ENCODE results near the gene SHLD3. TPM values are rescaled to one million over a fixed set of nuclear protein-coding genes. Genes with fewer than 3 reads are reported as not detected.

SHLD3 gene
- total RNA-seq, 1 experiment from 2014 or later, result 2.9 TPM

DNA sequence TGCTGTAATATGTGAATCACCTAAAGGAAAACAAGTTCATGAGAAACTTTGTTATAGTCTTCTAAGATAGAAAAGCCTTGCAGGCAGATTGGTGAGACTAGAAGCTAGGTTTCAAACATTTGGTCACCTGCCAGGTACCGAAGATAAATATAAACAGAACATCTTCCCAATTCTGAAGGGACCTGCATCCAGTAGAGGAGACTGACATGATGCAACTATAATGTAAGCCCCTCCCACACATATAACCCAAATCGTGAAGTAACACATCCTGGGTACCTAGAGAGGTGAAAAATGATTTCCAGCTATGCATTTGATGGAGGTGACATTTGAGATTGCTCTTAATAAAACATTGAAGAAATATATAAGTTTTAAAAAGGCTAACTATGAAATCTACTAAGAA is 29.9 kb downstream of the SHLD3 start:
- Histone ChIP-seq H3K9ac (ENCODE audit: extremely low read depth, insufficient read length, low read length) (no peak overlapping the region), H3K23ac (ENCODE audit: insufficient read length, low read depth, low read length) (no peak overlapping the region), H3K14ac (ENCODE audit: insufficient read depth, low read length) (no peak overlapping the region), H3K4me1 (ENCODE audit: insufficient read depth, low read length) (no peaks in the 10 kb centered on the region), H3K23me2 (ENCODE audit: insufficient read length, low read depth, low read length, poor library complexity, severe bottlenecking) (no peaks in the 10 kb centered on the region), H3K4me2 (ENCODE audit: insufficient read depth, insufficient read length, low read length) (no peak overlapping the region), H3K27ac (ENCODE audit: insufficient read length, low read depth, low read length) (no peak overlapping the region), H4K91ac (ENCODE audit: insufficient read length, low read depth, low read length) (no peak overlapping the region), H4K5ac (ENCODE audit: insufficient read length, low read depth, low read length) (no peak overlapping the region), H4K8ac (replicated peaks; ENCODE audit: insufficient read length, low read depth, low read length) (no peak overlapping the region), H2AK5ac (ENCODE audit: insufficient read length, low read length) (no peak overlapping the region), H2BK120ac (ENCODE audit: low read depth, low read length, poor library complexity, severe bottlenecking) (no peak overlapping the region), H3K79me1 (ENCODE audit: insufficient read depth, low read depth, low read length, poor library complexity, severe bottlenecking) (no peaks in the 10 kb centered on the region), H3K4ac (ENCODE audit: low read depth, low read length) (no peak overlapping the region), H4K20me1 (ENCODE audit: control insufficient read depth, insufficient read depth, insufficient read length) (no peaks in the 10 kb centered on the region), H3K27me3 (ENCODE audit: insufficient read depth, low read length) (no peaks in the 10 kb centered on the region), H3T11ph (ENCODE audit: low read length) (no peak overlapping the region), H2BK12ac (ENCODE audit: insufficient read length, low read depth, low read length) (no peak overlapping the region), H2BK15ac (ENCODE audit: low read depth, low read length) (no peak overlapping the region), H2BK20ac (ENCODE audit: low read depth, low read length, poor library complexity, severe bottlenecking) (no peak overlapping the region), H3K18ac (ENCODE audit: insufficient read length, low read depth, low read length) (no peak overlapping the region), H2BK5ac (ENCODE audit: insufficient read length, low read length) (no peak overlapping the region), H2AFZ (ENCODE audit: low read length) (no peak overlapping the region), H3K79me2 (ENCODE audit: insufficient read depth, low read length) (no peaks in the 10 kb centered on the region), H3K56ac (ENCODE audit: insufficient read length, low read depth, low read length) (no peak overlapping the region), H3K9me3 (ENCODE audit: control insufficient read depth, low read depth, low read length) (no peaks in the 10 kb centered on the region)
- no peak for DNase-seq
- H3K27ac Mint-ChIP-seq, result no peak overlapping the region; a peak in 1 of 7 replicates
- no peaks in the 10 kb centered on the region for H3K4me1 Mint-ChIP-seq
- TF ChIP-seq, protein P1, sequence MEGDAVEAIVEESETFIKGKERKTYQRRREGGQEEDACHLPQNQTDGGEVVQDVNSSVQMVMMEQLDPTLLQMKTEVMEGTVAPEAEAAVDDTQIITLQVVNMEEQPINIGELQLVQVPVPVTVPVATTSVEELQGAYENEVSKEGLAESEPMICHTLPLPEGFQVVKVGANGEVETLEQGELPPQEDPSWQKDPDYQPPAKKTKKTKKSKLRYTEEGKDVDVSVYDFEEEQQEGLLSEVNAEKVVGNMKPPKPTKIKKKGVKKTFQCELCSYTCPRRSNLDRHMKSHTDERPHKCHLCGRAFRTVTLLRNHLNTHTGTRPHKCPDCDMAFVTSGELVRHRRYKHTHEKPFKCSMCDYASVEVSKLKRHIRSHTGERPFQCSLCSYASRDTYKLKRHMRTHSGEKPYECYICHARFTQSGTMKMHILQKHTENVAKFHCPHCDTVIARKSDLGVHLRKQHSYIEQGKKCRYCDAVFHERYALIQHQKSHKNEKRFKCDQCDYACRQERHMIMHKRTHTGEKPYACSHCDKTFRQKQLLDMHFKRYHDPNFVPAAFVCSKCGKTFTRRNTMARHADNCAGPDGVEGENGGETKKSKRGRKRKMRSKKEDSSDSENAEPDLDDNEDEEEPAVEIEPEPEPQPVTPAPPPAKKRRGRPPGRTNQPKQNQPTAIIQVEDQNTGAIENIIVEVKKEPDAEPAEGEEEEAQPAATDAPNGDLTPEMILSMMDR (conservative IDR thresholded peaks at IDR 0.05), result no peak
- H3K4me3 Mint-ChIP-seq, result no peak overlapping the region
- WGBS (ENCODE audit: extremely low coverage, insufficient read length, low lambda C conversion rate), result no CpG with 5 or more reads among the region's 2 CpGs
- H3K27me3 Mint-ChIP-seq (ENCODE audit: low read depth), result no peaks in the 10 kb centered on the region
- no peaks in the 10 kb centered on the region for H3K9me3 Mint-ChIP-seq
- peaks cover 0 to 8% (median 0%) of the 10 kb centered on the region in 3 experiments; a peak in 1 of 7 replicates for H3K36me3 Mint-ChIP-seq (ENCODE audit: insufficient read depth in 1 of 3, low read depth in 3 of 3)
